Ovary (tissue), 3 donors: Measurements from ENCODE around the gene CRACDL.

ENCODE experiments used
- POLR2A ChIP-seq: fragments of 450-650 bp; IDR thresholded peaks from one replicate; pipeline ENCODE4 v1.6.1; 2017; ENCODE audit warnings: antibody characterized with exemption, mild to moderate bottlenecking, moderate library complexity
- TF ChIP-seq, protein P1 (sequence below), 3 donors: fragments of 450-650 bp in 2 of 3; fragments of 200-600 bp in 1 of 3; IDR thresholded peaks; one replicate each; pipeline versions ENCODE4 v1.5.1 to v1.8.0; 2016 to 2022; ENCODE audit warnings: antibody characterized with exemption in 3 of 3, mild to moderate bottlenecking in 1 of 3
- donor health status: DM: no; HTN: no; CAD: no.

DNA sequence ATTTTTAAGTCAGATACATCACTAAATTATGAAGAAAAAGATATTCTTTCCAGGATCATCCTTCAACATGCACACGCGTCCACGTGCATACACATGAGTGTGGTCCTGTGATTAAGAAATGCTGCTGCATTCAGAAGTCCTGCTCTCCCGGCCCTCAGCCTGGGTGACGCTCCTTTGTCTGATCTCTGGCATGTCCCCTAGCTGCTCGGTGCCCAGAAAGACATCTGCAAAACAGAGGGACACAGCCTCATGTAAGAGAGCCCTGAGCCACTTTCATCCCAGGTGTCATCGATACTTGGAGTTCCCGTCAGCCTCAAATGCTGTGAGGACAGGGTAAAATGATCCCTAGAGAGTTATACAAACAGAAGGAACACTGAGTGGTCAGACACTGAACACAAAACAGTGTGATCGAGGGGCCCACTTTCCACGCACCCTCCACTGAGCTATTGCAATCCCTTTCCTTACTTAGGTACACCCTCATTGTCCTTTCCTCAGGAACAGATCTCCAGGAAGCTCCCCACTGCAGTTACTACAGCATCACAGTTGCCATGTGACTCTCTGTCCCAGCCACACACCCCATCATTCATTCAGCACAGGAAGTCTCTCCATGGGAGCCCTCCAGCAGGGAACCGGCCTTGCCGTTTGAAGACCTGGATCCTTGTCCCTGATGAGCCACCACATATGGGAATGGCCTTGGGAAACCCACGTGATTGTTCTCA, 32.1 kb downstream of the CRACDL start:
- TF ChIP-seq POLR2A = no peak
- TF ChIP-seq, protein P1, sequence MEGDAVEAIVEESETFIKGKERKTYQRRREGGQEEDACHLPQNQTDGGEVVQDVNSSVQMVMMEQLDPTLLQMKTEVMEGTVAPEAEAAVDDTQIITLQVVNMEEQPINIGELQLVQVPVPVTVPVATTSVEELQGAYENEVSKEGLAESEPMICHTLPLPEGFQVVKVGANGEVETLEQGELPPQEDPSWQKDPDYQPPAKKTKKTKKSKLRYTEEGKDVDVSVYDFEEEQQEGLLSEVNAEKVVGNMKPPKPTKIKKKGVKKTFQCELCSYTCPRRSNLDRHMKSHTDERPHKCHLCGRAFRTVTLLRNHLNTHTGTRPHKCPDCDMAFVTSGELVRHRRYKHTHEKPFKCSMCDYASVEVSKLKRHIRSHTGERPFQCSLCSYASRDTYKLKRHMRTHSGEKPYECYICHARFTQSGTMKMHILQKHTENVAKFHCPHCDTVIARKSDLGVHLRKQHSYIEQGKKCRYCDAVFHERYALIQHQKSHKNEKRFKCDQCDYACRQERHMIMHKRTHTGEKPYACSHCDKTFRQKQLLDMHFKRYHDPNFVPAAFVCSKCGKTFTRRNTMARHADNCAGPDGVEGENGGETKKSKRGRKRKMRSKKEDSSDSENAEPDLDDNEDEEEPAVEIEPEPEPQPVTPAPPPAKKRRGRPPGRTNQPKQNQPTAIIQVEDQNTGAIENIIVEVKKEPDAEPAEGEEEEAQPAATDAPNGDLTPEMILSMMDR (IDR thresholded peaks at IDR 0.05) = no peak
